ENCODE data around the gene FUCA2. TPM values are rescaled to one million over a fixed set of nuclear protein-coding genes. Genes with fewer than 3 reads are reported as not detected.
"Not testable (repeated sequence)": the region's sequence is repeated elsewhere in the genome, so short reads cannot be mapped to it uniquely, and the experiment has no call there.

The FUCA2 gene
- total RNA-seq, 1 donor from 2014 or later = 52.3 TPM

DNA sequence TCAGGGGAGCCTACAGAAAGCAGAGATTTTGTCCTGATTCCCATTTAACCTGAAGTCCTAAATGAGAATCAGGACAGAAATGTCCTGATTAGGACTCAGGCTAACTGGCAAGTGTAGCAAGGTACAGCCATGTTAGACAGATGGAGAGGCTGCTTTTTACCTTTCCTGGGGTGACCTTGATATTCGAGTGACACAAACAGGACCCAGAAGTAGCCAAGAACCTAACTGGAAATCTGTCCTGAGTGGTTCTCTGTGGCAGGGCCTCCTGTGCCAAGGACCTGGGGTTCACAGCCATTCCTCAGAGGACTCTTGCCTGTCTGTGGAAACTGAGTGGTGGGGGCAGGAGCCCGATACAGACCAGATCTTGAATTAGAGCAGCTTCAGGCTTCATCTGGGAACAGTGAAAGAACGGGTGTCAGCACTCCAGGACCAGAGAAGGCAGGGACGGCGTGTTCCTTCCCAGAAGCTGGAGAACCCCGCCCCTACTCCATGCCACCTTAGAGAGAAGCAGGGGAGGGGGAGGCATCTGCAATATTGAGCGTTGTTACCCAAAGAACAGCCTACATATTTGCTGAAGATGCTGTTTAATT lies 4.3 kb upstream of the FUCA2 start:
- no peak for DNase-seq (ENCODE audit: low spot score in 2 of 2, unreplicated experiment in 2 of 2)
- H3K4me1 Mint-ChIP-seq = peaks cover 13% of the 10 kb centered on the region
- TF ChIP-seq, protein P1, sequence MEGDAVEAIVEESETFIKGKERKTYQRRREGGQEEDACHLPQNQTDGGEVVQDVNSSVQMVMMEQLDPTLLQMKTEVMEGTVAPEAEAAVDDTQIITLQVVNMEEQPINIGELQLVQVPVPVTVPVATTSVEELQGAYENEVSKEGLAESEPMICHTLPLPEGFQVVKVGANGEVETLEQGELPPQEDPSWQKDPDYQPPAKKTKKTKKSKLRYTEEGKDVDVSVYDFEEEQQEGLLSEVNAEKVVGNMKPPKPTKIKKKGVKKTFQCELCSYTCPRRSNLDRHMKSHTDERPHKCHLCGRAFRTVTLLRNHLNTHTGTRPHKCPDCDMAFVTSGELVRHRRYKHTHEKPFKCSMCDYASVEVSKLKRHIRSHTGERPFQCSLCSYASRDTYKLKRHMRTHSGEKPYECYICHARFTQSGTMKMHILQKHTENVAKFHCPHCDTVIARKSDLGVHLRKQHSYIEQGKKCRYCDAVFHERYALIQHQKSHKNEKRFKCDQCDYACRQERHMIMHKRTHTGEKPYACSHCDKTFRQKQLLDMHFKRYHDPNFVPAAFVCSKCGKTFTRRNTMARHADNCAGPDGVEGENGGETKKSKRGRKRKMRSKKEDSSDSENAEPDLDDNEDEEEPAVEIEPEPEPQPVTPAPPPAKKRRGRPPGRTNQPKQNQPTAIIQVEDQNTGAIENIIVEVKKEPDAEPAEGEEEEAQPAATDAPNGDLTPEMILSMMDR (IDR thresholded peaks at IDR 0.05; ENCODE audit: unreplicated experiment) = no peak
- H3K9me3 Mint-ChIP-seq = peaks cover 4% of the 10 kb centered on the region
- no peak overlapping the region for H3K4me3 Mint-ChIP-seq
- peaks cover 26% of the 10 kb centered on the region for H3K27me3 Mint-ChIP-seq (ENCODE audit: low read depth)
- H3K27ac Mint-ChIP-seq = no peak overlapping the region
- peaks cover 4% of the 10 kb centered on the region for H3K36me3 Mint-ChIP-seq

DNA sequence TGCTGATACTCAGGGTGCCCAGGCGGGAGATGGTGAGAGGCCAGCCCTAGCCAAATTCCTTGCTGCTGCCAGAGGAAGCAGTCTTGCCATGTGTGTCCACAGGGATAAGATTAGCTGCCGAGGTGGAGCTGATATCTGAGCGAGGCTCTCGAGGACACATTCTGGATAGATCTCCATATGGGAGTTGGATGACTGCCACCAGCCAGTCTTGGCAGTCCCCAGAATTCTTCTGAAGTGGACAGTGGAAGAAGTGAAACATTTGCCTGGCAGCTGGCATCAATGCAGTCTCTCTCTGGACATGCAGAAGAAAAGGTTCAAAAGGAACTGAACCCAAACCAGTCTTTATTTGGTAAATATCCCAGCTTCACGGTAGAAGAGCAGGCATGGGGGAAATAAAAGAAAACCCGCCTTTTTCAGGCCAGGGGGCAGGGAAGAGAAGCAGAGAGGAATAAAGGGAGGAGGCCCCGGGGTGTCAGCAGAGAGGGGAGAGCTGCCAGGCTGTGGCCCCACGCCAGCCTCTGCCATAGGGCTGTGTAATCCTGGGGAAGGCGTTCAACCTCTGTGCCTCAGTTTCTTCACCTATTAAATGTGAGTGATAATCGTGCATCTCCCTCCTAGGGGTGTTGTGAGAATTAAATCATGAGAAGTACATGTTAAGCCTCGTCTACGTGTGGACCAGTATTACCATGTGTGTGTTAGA lies 3.7 kb upstream of the FUCA2 start:
- TF ChIP-seq, protein P1 (IDR thresholded peaks at IDR 0.05; ENCODE audit: unreplicated experiment) = no peak
- Mint-ChIP-seq H3K27me3 (ENCODE audit: low read depth) (peaks cover 26% of the 10 kb centered on the region), H3K9me3 (peaks cover 4% of the 10 kb centered on the region), H3K27ac (no peak overlapping the region), H3K4me3 (no peak overlapping the region), H3K36me3 (peaks cover 4% of the 10 kb centered on the region), H3K4me1 (peaks cover 18% of the 10 kb centered on the region)
- DNase-seq (ENCODE audit: low spot score in 2 of 2, unreplicated experiment in 2 of 2) = no peak

DNA sequence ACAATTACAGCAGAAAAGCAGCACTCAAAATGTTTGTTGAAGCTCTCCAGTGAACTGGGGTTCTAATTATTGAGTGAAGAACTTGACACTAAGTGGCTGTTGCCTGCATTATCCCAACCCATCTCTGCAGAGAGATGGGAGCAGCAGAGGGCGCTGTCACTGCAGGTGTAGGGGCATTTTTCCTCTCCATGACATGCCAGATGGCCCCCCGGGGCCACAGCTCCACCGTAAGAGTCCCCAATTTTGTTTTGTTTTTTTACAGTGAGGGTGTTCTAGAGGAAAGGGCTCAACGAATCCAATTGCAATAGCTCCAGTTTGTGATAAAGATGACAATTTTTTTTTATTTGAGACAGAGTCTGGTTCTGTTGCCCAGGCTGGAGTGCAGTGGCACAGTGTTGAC lies 1.9 kb upstream of the FUCA2 start:
- no peak for DNase-seq (ENCODE audit: low spot score in 2 of 2, unreplicated experiment in 2 of 2)
- Mint-ChIP-seq H3K27me3 (ENCODE audit: low read depth) (peaks cover 21% of the 10 kb centered on the region), H3K27ac (no peak overlapping the region), H3K9me3 (no peaks in the 10 kb centered on the region), H3K4me3 (peak overlapping the region; percentile 43), H3K4me1 (peaks cover 27% of the 10 kb centered on the region), H3K36me3 (peaks cover 2% of the 10 kb centered on the region)
- TF ChIP-seq, protein P1 (IDR thresholded peaks at IDR 0.05; ENCODE audit: unreplicated experiment) = no peak

DNA sequence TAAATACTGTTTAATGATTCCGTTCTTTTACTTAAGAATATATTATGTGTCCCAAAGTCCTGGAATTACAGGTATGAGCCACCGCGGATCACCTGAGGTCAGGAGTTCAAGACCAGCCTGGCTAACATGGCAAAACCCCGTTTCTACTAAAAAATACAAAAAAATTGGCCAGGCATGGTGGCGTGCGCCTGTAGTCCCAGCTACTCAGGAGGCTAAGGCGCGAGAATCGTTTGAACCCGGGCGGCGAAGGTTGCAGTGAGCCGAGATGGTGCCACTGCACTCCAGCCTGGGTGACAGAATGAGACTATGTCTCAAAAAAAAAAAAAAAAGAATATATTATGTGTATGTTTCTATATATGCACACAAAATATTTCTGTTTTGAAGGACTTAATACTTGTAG lies 1.2 kb downstream of the FUCA2 start:
- Mint-ChIP-seq H3K4me3 (peak overlapping the region; percentile 87), H3K4me1 (peaks cover 27% of the 10 kb centered on the region), H3K36me3 (peaks cover 23% of the 10 kb centered on the region)
- not testable (repeated sequence) for H3K9me3 Mint-ChIP-seq; H3K27me3 Mint-ChIP-seq (ENCODE audit: low read depth); H3K27ac Mint-ChIP-seq; DNase-seq (ENCODE audit: low spot score in 2 of 2, unreplicated experiment in 2 of 2)

DNA sequence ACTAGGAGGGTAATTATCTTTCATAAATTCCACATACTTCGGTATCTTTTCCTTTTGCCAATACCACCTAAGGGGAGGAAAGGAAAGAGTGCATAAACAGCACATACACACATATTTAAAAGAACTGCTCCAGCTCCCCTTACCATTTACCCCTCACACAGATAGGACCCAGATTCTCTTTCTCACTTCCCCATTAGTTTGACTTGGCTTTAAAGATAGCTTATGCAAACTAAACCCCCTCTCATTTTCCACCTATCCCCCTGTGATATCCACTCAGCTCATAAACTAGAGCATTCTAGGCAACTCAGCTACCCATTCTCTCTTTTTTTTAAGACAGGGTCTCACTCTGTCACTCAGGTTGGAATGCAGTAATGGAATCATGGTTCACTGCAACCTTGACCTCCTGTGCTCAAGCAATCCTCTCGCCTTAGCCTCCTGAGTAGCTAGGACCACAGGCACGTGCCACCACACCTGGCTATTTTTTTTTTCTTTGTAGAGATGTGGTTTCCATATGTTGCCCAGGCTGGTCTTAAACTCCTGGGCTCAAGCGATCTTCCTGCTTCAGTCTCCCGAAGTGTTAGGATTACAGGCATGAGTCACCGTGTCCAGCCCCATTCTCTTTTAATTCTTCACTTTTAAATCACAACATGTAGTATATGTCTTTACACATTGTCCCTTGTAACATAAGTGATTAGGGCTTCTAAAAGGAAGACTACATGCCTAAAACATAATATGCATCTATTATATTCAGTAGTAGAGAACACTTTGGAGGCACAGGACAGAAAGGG lies 4.0 kb downstream of the FUCA2 start:
- Mint-ChIP-seq H3K9me3 (no peaks in the 10 kb centered on the region), H3K4me3 (no peak overlapping the region), H3K27ac (no peak overlapping the region), H3K36me3 (peaks cover 24% of the 10 kb centered on the region), H3K27me3 (ENCODE audit: low read depth) (no peaks in the 10 kb centered on the region), H3K4me1 (peaks cover 23% of the 10 kb centered on the region)
- DNase-seq (ENCODE audit: low spot score in 2 of 2, unreplicated experiment in 2 of 2) = no peak
- TF ChIP-seq, protein P1 (IDR thresholded peaks at IDR 0.05; ENCODE audit: unreplicated experiment) = no peak

DNA sequence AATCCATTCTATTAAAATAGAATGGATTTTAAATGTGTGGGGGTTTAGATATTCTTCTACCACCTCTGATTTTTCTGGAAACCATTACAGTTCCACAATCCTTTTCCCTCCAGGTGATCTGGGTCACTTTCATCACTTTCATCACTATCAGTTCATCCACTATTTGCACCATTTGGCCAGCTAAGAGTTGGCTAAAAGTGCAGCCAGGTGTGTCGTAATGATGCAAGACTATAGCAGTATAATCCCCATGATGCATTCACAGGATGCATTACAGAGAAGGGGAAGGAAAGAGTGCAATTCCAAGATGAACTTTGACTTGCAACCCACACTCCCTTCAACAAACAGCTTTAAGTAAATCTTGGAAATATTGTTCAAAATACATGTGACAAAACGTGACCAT lies 4.9 kb downstream of the FUCA2 start:
- DNase-seq (ENCODE audit: low spot score in 2 of 2, unreplicated experiment in 2 of 2) = no peak
- TF ChIP-seq, protein P1 (IDR thresholded peaks at IDR 0.05; ENCODE audit: unreplicated experiment) = no peak
- no peak overlapping the region for H3K27ac Mint-ChIP-seq
- H3K9me3 Mint-ChIP-seq = no peaks in the 10 kb centered on the region
- no peaks in the 10 kb centered on the region for H3K27me3 Mint-ChIP-seq (ENCODE audit: low read depth)
- no peak overlapping the region for H3K4me3 Mint-ChIP-seq
- H3K4me1 Mint-ChIP-seq = peaks cover 19% of the 10 kb centered on the region
- peaks cover 24% of the 10 kb centered on the region for H3K36me3 Mint-ChIP-seq

Measured in mesothelial cell of epicardium (in vitro differentiated cells).